ENCODE data around the gene IL16. TPM values are rescaled to one million over a fixed set of nuclear protein-coding genes. Genes with fewer than 3 reads are reported as not detected.

The IL16 gene
- total RNA-seq, 1 experiment from 2014 or later: 0.81 TPM

DNA sequence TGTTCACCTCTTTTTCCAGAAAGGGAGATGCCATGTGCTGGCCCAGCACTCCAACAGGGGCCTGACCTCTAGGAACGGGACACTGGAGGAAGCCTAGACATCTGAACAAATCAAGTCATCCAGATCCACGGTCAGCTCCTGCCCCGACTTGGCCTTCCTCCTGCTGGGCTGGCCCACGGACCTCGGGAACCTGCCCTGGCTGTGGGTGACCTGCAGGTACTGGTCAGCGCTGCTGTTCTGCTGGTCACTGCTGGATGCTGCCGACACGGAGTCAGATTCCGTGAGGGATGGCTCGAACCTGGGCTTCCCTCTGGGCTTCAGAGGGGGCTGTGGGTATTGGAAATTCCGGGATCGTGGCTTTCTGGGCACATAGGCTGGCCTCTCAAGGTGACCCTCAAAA lies 135.6 kb downstream of the IL16 start (continued):
- TF ChIP-seq, protein P1, sequence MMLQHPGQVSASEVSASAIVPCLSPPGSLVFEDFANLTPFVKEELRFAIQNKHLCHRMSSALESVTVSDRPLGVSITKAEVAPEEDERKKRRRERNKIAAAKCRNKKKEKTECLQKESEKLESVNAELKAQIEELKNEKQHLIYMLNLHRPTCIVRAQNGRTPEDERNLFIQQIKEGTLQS (IDR thresholded peaks at IDR 0.05): no peak
- no peak for TF ChIP-seq EZH2 (IDR thresholded peaks at IDR 0.05)
- TF ChIP-seq EGR1 (IDR thresholded peaks at IDR 0.05; ENCODE audit: low read depth): no peak
- TF ChIP-seq, protein P2, sequence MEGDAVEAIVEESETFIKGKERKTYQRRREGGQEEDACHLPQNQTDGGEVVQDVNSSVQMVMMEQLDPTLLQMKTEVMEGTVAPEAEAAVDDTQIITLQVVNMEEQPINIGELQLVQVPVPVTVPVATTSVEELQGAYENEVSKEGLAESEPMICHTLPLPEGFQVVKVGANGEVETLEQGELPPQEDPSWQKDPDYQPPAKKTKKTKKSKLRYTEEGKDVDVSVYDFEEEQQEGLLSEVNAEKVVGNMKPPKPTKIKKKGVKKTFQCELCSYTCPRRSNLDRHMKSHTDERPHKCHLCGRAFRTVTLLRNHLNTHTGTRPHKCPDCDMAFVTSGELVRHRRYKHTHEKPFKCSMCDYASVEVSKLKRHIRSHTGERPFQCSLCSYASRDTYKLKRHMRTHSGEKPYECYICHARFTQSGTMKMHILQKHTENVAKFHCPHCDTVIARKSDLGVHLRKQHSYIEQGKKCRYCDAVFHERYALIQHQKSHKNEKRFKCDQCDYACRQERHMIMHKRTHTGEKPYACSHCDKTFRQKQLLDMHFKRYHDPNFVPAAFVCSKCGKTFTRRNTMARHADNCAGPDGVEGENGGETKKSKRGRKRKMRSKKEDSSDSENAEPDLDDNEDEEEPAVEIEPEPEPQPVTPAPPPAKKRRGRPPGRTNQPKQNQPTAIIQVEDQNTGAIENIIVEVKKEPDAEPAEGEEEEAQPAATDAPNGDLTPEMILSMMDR (IDR thresholded peaks at IDR 0.05 in 2 of 3, conservative IDR thresholded peaks at IDR 0.05 in 1 of 3; ENCODE audit: borderline replicate concordance in 1 of 3, insufficient read depth in 1 of 3, low read depth in 2 of 3, low read length in 2 of 3): no peak
- no peak for TF ChIP-seq EZH2phosphoT487 (IDR thresholded peaks at IDR 0.05; ENCODE audit: borderline replicate concordance)
- no peak for TF ChIP-seq SP1 (IDR thresholded peaks at IDR 0.05; ENCODE audit: low read depth)
- no peak for TF ChIP-seq ZNF274 (IDR thresholded peaks at IDR 0.05; ENCODE audit: low read depth, low read length)
- no peak for TF ChIP-seq SRF (IDR thresholded peaks at IDR 0.05; ENCODE audit: low read depth)
- no peak for TF ChIP-seq TCF7L2 (IDR thresholded peaks at IDR 0.05; ENCODE audit: borderline replicate concordance, extremely low read depth, insufficient read depth, insufficient read length)

DNA sequence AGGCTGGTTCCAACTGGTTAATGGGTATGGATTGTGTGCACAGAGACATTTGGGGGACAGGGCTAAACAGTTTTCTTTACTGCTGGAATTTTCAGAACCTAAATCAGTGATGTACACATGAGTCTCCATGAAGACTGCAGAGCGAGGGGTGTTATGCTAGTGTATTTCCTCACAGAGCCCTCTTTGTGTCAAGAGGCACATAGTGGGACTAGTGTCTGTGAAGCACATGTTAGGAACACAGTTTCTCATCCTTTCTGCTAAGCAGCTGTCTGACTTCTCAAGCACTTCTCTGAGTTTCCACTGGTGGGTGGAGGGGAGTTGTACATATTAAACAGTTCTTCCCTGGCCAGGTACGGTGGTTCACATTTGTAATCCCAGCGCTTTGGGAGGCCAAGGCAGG lies 136.7 kb downstream of the IL16 start:
- Histone ChIP-seq H3K4me1 (ENCODE audit: control insufficient read depth in 1 of 2, insufficient read depth in 2 of 2, low read length in 2 of 2) (peaks cover 6 to 8% of the 10 kb centered on the region in 2 experiments), H3K9me2 (ENCODE audit: insufficient read depth) (no peaks in the 10 kb centered on the region), H3K27me3 (ENCODE audit: insufficient read depth, low read length) (no peaks in the 10 kb centered on the region), H3K27ac (ENCODE audit: low read depth, low read length) (no peak overlapping the region), H2AFZ (ENCODE audit: low read depth, low read length, poor library complexity, severe bottlenecking) (no peak overlapping the region), H3K36me3 (ENCODE audit: control insufficient read depth in 1 of 2, insufficient read depth in 2 of 2, low read length in 2 of 2) (no peaks in the 10 kb centered on the region), H3K9me3 (ENCODE audit: control insufficient read depth in 1 of 2, insufficient read depth in 1 of 2, low read depth in 1 of 2, low read length in 2 of 2) (no peaks in the 10 kb centered on the region), H3K4me3 (replicated peaks in 1 of 2; ENCODE audit: low read depth in 1 of 2, low read length in 2 of 2) (no peak overlapping the region), H4K20me1 (ENCODE audit: insufficient read depth) (no peaks in the 10 kb centered on the region), H3K9ac (ENCODE audit: low read length) (no peak overlapping the region), H3K4me2 (ENCODE audit: low read length) (no peak overlapping the region), H3K79me2 (ENCODE audit: insufficient read depth, low read length) (no peaks in the 10 kb centered on the region)
- intact Hi-C loops (cut with micrococcal nuclease): no loop called here
- RAD21 ChIA-PET (ENCODE audit: low non-redundant PET in 1 of 2, low total read pairs in 2 of 2, uncharacterized antibody in 2 of 2, unreplicated experiment in 2 of 2): no interaction called here
- DNase-seq (ENCODE audit: low read depth, low spot score) (no peak), ATAC-seq (no peak)
- no TSS peak for BruUV-seq (replicated peaks)
- POLR2A ChIA-PET: no interaction called here
- CTCF ChIA-PET: no interaction called here
- TF ChIP-seq, protein P3, sequence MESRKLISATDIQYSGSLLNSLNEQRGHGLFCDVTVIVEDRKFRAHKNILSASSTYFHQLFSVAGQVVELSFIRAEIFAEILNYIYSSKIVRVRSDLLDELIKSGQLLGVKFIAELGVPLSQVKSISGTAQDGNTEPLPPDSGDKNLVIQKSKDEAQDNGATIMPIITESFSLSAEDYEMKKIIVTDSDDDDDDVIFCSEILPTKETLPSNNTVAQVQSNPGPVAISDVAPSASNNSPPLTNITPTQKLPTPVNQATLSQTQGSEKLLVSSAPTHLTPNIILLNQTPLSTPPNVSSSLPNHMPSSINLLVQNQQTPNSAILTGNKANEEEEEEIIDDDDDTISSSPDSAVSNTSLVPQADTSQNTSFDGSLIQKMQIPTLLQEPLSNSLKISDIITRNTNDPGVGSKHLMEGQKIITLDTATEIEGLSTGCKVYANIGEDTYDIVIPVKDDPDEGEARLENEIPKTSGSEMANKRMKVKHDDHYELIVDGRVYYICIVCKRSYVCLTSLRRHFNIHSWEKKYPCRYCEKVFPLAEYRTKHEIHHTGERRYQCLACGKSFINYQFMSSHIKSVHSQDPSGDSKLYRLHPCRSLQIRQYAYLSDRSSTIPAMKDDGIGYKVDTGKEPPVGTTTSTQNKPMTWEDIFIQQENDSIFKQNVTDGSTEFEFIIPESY (IDR thresholded peaks at IDR 0.05; ENCODE audit: extremely low read depth, insufficient replicate concordance, low read length): no peak
- TF ChIP-seq, protein P1 (IDR thresholded peaks at IDR 0.05): no peak
- TF ChIP-seq, protein P4, sequence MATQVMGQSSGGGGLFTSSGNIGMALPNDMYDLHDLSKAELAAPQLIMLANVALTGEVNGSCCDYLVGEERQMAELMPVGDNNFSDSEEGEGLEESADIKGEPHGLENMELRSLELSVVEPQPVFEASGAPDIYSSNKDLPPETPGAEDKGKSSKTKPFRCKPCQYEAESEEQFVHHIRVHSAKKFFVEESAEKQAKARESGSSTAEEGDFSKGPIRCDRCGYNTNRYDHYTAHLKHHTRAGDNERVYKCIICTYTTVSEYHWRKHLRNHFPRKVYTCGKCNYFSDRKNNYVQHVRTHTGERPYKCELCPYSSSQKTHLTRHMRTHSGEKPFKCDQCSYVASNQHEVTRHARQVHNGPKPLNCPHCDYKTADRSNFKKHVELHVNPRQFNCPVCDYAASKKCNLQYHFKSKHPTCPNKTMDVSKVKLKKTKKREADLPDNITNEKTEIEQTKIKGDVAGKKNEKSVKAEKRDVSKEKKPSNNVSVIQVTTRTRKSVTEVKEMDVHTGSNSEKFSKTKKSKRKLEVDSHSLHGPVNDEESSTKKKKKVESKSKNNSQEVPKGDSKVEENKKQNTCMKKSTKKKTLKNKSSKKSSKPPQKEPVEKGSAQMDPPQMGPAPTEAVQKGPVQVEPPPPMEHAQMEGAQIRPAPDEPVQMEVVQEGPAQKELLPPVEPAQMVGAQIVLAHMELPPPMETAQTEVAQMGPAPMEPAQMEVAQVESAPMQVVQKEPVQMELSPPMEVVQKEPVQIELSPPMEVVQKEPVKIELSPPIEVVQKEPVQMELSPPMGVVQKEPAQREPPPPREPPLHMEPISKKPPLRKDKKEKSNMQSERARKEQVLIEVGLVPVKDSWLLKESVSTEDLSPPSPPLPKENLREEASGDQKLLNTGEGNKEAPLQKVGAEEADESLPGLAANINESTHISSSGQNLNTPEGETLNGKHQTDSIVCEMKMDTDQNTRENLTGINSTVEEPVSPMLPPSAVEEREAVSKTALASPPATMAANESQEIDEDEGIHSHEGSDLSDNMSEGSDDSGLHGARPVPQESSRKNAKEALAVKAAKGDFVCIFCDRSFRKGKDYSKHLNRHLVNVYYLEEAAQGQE (IDR thresholded peaks at IDR 0.05; ENCODE audit: low read depth): no peak
- TF ChIP-seq, protein P5, sequence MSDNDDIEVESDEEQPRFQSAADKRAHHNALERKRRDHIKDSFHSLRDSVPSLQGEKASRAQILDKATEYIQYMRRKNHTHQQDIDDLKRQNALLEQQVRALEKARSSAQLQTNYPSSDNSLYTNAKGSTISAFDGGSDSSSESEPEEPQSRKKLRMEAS (IDR thresholded peaks at IDR 0.05): no peak
- no peak for TF ChIP-seq RAD21 (IDR thresholded peaks at IDR 0.05; ENCODE audit: low read depth)
- TF ChIP-seq POLR2AphosphoS5 (IDR thresholded peaks at IDR 0.05; ENCODE audit: low read depth, low read length): no peak
- TF ChIP-seq SIN3A (IDR thresholded peaks at IDR 0.05; ENCODE audit: low read depth): no peak
- no peak for TF ChIP-seq EGR1 (IDR thresholded peaks at IDR 0.05; ENCODE audit: low read depth)
- no peak for TF ChIP-seq EZH2 (IDR thresholded peaks at IDR 0.05)
- no peak for TF ChIP-seq CBX3 (IDR thresholded peaks at IDR 0.05; ENCODE audit: low read depth)
- no peak for TF ChIP-seq EZH2phosphoT487 (IDR thresholded peaks at IDR 0.05; ENCODE audit: borderline replicate concordance)
- no peak for TF ChIP-seq TCF7L2 (IDR thresholded peaks at IDR 0.05; ENCODE audit: borderline replicate concordance, extremely low read depth, insufficient read depth, insufficient read length)
- TF ChIP-seq ZNF274 (IDR thresholded peaks at IDR 0.05; ENCODE audit: low read depth, low read length): no peak
- TF ChIP-seq POLR2A (IDR thresholded peaks at IDR 0.05; ENCODE audit: borderline replicate concordance, extremely low read depth, insufficient read depth, insufficient read length): no peak

Data from HCT116 (cell line).